NCI-H2171 (cell line): ENCODE measurements around the gene RPS6KA1.
"Not testable (repeated sequence)": the region's sequence is repeated elsewhere in the genome, so short reads cannot be mapped to it uniquely, and the experiment has no call there.

Source experiments
- DNase-seq: peaks from one replicate; lab custom pipeline; 2025; lab: John Stamatoyannopoulos, UW

RPS6KA1 gene

GRCh38 chr1:26554781-26555180 lies 25.2 kb downstream of the RPS6KA1 start:
- no peak for DNase-seq

GRCh38 chr1:26555550-26555981 lies 26.0 kb downstream of the RPS6KA1 start:
- DNase-seq = no peak

- no peak for DNase-seq
Observed at GRCh38 chr1:26556111-26556510, 26.6 kb downstream of the RPS6KA1 start.

GRCh38 chr1:26557008-26557407 lies 27.4 kb downstream of the RPS6KA1 start:
- no peak for DNase-seq

GRCh38 chr1:26558685-26559048 lies 29.1 kb downstream of the RPS6KA1 start:
- DNase-seq = no peak

GRCh38 chr1:26560403-26560780 lies 30.8 kb downstream of the RPS6KA1 start:
- DNase-seq = no peak

- no peak for DNase-seq
Observed at GRCh38 chr1:26570287-26570686, 40.7 kb downstream of the RPS6KA1 start.

- DNase-seq = no peak
Observed at GRCh38 chr1:26571381-26571780, 41.8 kb downstream of the RPS6KA1 start.

GRCh38 chr1:26574018-26574417 lies 44.5 kb downstream of the RPS6KA1 start:
- no peak for DNase-seq

- no peak for DNase-seq
Observed at GRCh38 chr1:26574719-26575251, 45.2 kb downstream of the RPS6KA1 start.

GRCh38 chr1:26575348-26575747 lies 45.8 kb downstream of the RPS6KA1 start:
- DNase-seq = no peak

- no peak for DNase-seq
Observed at GRCh38 chr1:26578167-26578566, 48.6 kb downstream of the RPS6KA1 start.

GRCh38 chr1:26579681-26580111 lies 50.1 kb downstream of the RPS6KA1 start:
- no peak for DNase-seq

- no peak for DNase-seq
Observed at GRCh38 chr1:26580116-26580515, 50.6 kb downstream of the RPS6KA1 start.

GRCh38 chr1:26581287-26581651 lies 51.7 kb downstream of the RPS6KA1 start:
- DNase-seq = no peak

- no peak for DNase-seq
Observed at GRCh38 chr1:26582053-26582835, 52.7 kb downstream of the RPS6KA1 start.

- DNase-seq = no peak
Observed at GRCh38 chr1:26582836-26583460, 53.4 kb downstream of the RPS6KA1 start.

- DNase-seq = no peak
Observed at GRCh38 chr1:26583646-26584485, 54.3 kb downstream of the RPS6KA1 start.

GRCh38 chr1:26584588-26584987 lies 55.0 kb downstream of the RPS6KA1 start:
- DNase-seq = not testable (repeated sequence)

GRCh38 chr1:26585471-26585870 lies 55.9 kb downstream of the RPS6KA1 start:
- DNase-seq = no peak

GRCh38 chr1:26593385-26593784 lies 63.8 kb downstream of the RPS6KA1 start:
- DNase-seq = no peak

GRCh38 chr1:26594593-26594992 lies 65.0 kb downstream of the RPS6KA1 start:
- not testable (repeated sequence) for DNase-seq
